Mucosa of rectum (tissue), 2 donors: ENCODE measurements around the gene ATP6V0E1.
A peak's percentile ranks its signal among the peaks of the same experiment; 100 is the strongest.
"Not testable (repeated sequence)": the region's sequence is repeated elsewhere in the genome, so short reads cannot be mapped to it uniquely, and the experiment has no call there.

Experiments used
- H3K27ac ChIP-seq, 2 donors: one replicate each; pipeline ENCODE4 v1.7.0; 2013; ENCODE audit warnings: inconsistent platforms in 2 of 2, low read depth in 2 of 2, low read length in 2 of 2
- H3K27me3 ChIP-seq, 2 donors: one replicate each; pipeline ENCODE4 v1.7.0; 2013; ENCODE audit warnings: low read length in 2 of 2; ENCODE audit not compliant: control insufficient read depth in 2 of 2, insufficient read depth in 2 of 2
- H3K36me3 ChIP-seq, 2 donors: one replicate each; pipeline ENCODE4 v1.7.0; 2013; ENCODE audit warnings: low read length in 2 of 2; ENCODE audit not compliant: control insufficient read depth in 2 of 2, insufficient read depth in 2 of 2
- H3K4me1 ChIP-seq, 2 donors: one replicate each; pipeline ENCODE4 v1.7.0; 2013; ENCODE audit warnings: low read length in 2 of 2, mild to moderate bottlenecking in 1 of 2; ENCODE audit not compliant: control insufficient read depth in 2 of 2, insufficient read depth in 2 of 2
- H3K4me3 ChIP-seq, 2 donors: one replicate each; pipeline ENCODE4 v1.7.0; 2013; ENCODE audit warnings: low read length in 2 of 2
- H3K9ac ChIP-seq, 2 donors: one replicate each; pipeline ENCODE4 v1.7.0; 2013; ENCODE audit warnings: low read length in 2 of 2, low read depth in 1 of 2, mild to moderate bottlenecking in 1 of 2
- H3K9me3 ChIP-seq, 2 donors: one replicate each; pipeline ENCODE4 v1.7.0; 2013; ENCODE audit warnings: low read length in 2 of 2; ENCODE audit not compliant: control insufficient read depth in 2 of 2
- donor health status: healthy.
- donor health status: Normal muscosa, but diverticular disease.

Gene ATP6V0E1

DNA sequence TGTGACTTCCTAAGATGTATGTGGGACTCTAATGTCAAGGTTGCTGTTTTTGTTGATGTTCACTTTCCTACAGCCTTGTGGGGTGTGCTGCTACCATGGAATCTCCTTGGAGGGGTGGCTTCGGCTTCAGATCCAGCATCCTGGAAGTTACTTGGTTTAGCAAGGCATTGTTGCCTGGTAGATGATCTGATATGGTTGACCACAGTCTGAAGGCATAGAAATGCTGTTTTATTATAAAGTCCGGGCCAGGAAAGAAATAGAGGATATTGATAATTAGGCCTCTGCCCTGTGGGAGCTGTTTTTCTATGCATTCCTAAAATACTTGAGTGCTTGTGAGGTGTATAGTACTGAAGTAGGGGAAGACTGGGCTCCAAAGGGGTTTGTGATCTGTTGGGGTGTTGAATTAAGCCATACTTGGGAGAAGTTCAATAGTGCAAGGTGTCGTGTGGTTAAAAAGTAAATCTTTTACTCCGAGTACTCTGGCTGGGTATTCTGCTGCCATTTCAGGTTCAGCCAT lies 45.3 kb downstream of the ATP6V0E1 start:
- H3K27ac ChIP-seq, result peak overlapping the region; percentile 49 to 62
- peaks cover 9 to 11% of the 10 kb centered on the region in 2 donors for H3K4me1 ChIP-seq
- no peak overlapping the region for H3K4me3 ChIP-seq
- H3K9ac ChIP-seq, result no peak overlapping the region
- no peaks in the 10 kb centered on the region for H3K9me3 ChIP-seq
- peaks cover 0 to under 1% of the 10 kb centered on the region in 2 donors for H3K36me3 ChIP-seq
- no peaks in the 10 kb centered on the region for H3K27me3 ChIP-seq

DNA sequence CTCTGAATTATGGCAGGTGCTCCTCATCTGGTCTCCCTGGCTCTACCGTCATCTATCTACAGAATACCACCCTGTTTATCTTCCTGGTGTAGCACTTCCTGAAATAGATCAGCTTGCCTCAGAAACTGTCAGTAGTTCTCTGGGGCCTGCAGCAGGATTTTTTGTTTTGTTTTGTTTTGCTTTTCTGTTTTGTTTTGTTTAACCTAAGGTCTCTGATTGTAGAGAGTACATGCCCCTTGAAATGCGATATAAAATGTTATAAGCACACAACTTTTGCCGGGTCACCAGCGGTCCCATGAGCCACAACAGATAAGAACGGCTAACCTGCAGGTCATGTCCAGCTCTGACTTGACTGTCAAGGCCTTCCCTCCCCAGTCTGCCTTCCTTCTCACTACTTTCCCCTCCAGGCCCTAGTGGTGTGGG lies 45.9 kb downstream of the ATP6V0E1 start:
- Histone ChIP-seq H3K9me3 (no peaks in the 10 kb centered on the region), H3K27me3 (no peaks in the 10 kb centered on the region), H3K4me3 (no peak overlapping the region), H3K27ac (peak overlapping the region; percentile 49 to 62), H3K9ac (no peak overlapping the region), H3K4me1 (peaks cover 9 to 11% of the 10 kb centered on the region in 2 donors), H3K36me3 (peaks cover 0 to 7% of the 10 kb centered on the region in 2 donors)

DNA sequence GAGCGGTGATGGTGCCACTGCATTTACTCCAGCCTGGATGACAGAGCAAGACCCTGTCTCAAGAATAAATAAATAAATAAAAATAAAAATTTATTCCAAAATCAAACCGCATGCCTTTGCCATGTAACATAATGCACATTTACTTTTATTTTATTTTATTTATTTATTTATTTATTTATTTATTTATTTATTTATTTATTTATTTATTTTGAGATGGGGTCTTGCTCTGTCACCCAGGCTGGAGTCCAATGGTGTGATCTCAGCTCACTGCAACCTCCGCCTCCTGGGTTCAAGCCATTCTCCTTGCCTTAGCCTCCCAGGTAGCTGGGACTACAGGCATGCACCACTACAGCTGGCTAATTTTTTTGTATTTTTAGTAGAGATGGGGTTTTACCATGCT lies 48.5 kb downstream of the ATP6V0E1 start:
- H3K4me3 ChIP-seq, H3K9me3 ChIP-seq: not testable (repeated sequence)
- H3K4me1 ChIP-seq, result peaks cover 11 to 13% of the 10 kb centered on the region in 2 donors

DNA sequence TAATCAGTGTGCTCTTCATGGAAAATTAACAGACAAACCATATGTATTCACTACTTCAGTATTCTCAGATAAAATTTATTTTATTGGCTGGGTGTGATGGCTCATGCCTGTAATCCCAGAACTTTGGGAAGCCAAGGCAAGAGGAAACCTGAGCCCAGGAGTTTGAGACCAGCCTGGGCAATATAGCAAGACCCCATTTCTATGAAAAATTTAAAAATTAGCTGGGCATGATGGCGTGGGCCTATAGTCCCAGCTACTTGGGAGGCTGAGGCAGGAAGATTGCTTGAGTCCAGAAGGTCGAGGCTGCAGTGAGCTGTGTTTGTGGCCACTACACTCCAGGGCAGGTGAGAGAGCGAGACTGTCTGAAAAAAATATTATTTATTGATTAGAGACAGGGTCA lies 49.2 kb downstream of the ATP6V0E1 start:
- no peaks in the 10 kb centered on the region for H3K9me3 ChIP-seq
- H3K36me3 ChIP-seq, result peaks cover 3 to 12% of the 10 kb centered on the region in 2 donors
- peaks cover 11 to 13% of the 10 kb centered on the region in 2 donors for H3K4me1 ChIP-seq

More for the DNA sequence above, 48.5 kb downstream of the ATP6V0E1 start:
- H3K27me3 ChIP-seq, H3K9ac ChIP-seq, H3K27ac ChIP-seq: not testable (repeated sequence)
- peaks cover 3 to 12% of the 10 kb centered on the region in 2 donors for H3K36me3 ChIP-seq

GRCh38 chr5:173033923-173034322 lies 50.4 kb downstream of the ATP6V0E1 start:
- Histone ChIP-seq H3K27me3 (no peaks in the 10 kb centered on the region), H3K36me3 (peaks cover 3 to 12% of the 10 kb centered on the region in 2 donors), H3K27ac (no peak overlapping the region), H3K9ac (no peak overlapping the region), H3K4me3 (no peak overlapping the region), H3K9me3 (no peaks in the 10 kb centered on the region), H3K4me1 (peaks cover 8 to 13% of the 10 kb centered on the region in 2 donors)

More for the DNA sequence above, 49.2 kb downstream of the ATP6V0E1 start:
- no peak overlapping the region for H3K4me3 ChIP-seq
- no peak overlapping the region for H3K9ac ChIP-seq
- H3K27ac ChIP-seq, result no peak overlapping the region
- H3K27me3 ChIP-seq, result no peaks in the 10 kb centered on the region

GRCh38 chr5:173035904-173036707 lies 52.5 kb downstream of the ATP6V0E1 start:
- H3K27me3 ChIP-seq, result no peaks in the 10 kb centered on the region
- peak overlapping the region; percentile 48 to 63 for H3K27ac ChIP-seq
- peaks cover 3 to 12% of the 10 kb centered on the region in 2 donors for H3K36me3 ChIP-seq
- H3K4me3 ChIP-seq, result peak overlapping the region in 1 of 2 donors; percentile 32
- H3K9ac ChIP-seq, result no peak overlapping the region
- peaks cover 0 to 4% of the 10 kb centered on the region in 2 donors for H3K4me1 ChIP-seq
- no peaks in the 10 kb centered on the region for H3K9me3 ChIP-seq

- Histone ChIP-seq H3K36me3 (peaks cover 3 to 9% of the 10 kb centered on the region in 2 donors), H3K9me3 (no peaks in the 10 kb centered on the region), H3K9ac (no peak overlapping the region), H3K27me3 (no peaks in the 10 kb centered on the region), H3K27ac (no peak overlapping the region), H3K4me3 (no peak overlapping the region), H3K4me1 (peaks cover 0 to 4% of the 10 kb centered on the region in 2 donors)
Measured at GRCh38 chr5:173039188-173039587, 55.6 kb downstream of the ATP6V0E1 start.

- Histone ChIP-seq H3K4me3 (no peak overlapping the region), H3K27me3 (no peaks in the 10 kb centered on the region), H3K27ac (no peak overlapping the region), H3K9me3 (no peaks in the 10 kb centered on the region), H3K9ac (no peak overlapping the region), H3K4me1 (peaks cover 0 to 4% of the 10 kb centered on the region in 2 donors), H3K36me3 (peaks cover 1% of the 10 kb centered on the region in 2 donors)
Measured at GRCh38 chr5:173039964-173040363, 56.4 kb downstream of the ATP6V0E1 start.

GRCh38 chr5:173041881-173042762 lies 58.6 kb downstream of the ATP6V0E1 start:
- Histone ChIP-seq H3K4me1 (no peaks in the 10 kb centered on the region), H3K36me3 (no peaks in the 10 kb centered on the region), H3K4me3 (no peak overlapping the region), H3K27ac (no peak overlapping the region), H3K9me3 (no peaks in the 10 kb centered on the region), H3K27me3 (no peaks in the 10 kb centered on the region), H3K9ac (no peak overlapping the region)

GRCh38 chr5:173042763-173043107 lies 59.2 kb downstream of the ATP6V0E1 start:
- no peak overlapping the region for H3K9ac ChIP-seq
- no peaks in the 10 kb centered on the region for H3K27me3 ChIP-seq
- H3K4me3 ChIP-seq, result no peak overlapping the region
- H3K4me1 ChIP-seq, result no peaks in the 10 kb centered on the region
- H3K9me3 ChIP-seq, result no peaks in the 10 kb centered on the region
- H3K36me3 ChIP-seq, result no peaks in the 10 kb centered on the region
- no peak overlapping the region for H3K27ac ChIP-seq
